ENCODE results near the gene SLC35D2.
"Not testable (repeated sequence)": the region's sequence is repeated elsewhere in the genome, so short reads cannot be mapped to it uniquely, and the experiment has no call there.

SLC35D2 gene

GRCh38 chr9:96361668-96362067 lies 21.8 kb downstream of the SLC35D2 start:
- DNase-seq (ENCODE audit: low read depth, low spot score), result no peak

- no peak for DNase-seq (ENCODE audit: low read depth, low spot score)
Observed at GRCh38 chr9:96360976-96361375, 22.5 kb downstream of the SLC35D2 start.

DNA sequence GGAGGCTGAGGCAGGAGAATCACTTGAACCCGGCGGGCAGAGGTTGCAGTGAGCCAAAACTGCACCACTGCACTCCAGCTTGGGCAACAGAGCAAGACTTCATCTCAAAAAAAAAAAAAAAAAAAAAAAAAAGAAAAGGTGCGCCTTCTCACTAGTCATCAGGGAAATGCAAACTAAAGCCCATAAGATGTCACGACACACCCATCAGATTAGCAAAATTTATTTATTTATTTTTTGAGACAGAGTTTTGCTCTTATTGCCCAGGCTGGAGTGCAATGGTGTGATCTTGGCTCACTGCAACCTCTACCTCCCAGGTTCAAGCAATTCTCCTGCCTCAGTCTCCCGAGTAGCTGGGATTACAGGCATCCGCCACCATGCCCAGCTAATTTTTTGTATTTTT lies 23.0 kb downstream of the SLC35D2 start:
- DNase-seq (ENCODE audit: low read depth, low spot score), result not testable (repeated sequence)

- no peak for DNase-seq (ENCODE audit: low read depth, low spot score)
Observed at GRCh38 chr9:96350866-96351265, 32.6 kb downstream of the SLC35D2 start.

DNA sequence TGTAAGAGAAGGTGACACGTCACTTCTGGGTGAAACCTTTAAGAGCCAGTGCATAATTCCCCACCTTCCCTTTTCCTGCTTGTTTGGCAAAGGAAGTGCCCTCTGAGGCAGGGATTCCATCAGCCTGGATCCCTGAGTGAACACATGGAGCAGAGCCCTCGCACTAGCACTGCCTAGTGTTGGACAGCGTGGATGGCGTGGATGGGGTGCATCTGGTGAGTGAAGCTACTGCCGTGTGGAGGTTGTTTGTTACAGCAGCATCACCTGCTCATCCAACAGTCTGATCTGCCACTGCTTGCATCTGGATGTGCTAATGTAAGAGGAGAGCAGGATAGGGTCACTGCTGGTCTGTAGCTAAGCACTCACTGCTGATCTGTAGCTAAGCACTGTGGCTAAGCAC lies 35.2 kb downstream of the SLC35D2 start:
- no peak for DNase-seq (ENCODE audit: low read depth, low spot score)

DNA sequence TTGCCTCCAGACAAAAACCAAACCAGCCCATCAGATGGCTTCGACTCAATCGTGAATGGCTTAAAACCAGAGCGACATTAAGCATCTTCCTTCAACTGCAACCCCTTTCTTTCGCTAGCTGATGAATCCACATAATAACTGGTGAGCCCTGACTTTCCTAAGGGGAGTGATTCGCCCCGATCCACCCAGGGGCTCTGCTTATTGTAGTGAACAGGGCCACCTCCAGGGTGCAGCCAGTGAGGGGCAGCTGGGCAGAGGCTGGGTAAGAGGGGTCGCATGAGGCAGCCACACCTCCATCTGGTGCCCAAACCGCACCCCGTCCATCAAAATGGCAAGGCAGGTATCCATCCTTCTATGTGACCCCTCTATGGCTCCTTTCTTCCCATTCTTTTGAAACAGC lies 38.0 kb downstream of the SLC35D2 start:
- DNase-seq (ENCODE audit: low read depth, low spot score), result no peak

DNA sequence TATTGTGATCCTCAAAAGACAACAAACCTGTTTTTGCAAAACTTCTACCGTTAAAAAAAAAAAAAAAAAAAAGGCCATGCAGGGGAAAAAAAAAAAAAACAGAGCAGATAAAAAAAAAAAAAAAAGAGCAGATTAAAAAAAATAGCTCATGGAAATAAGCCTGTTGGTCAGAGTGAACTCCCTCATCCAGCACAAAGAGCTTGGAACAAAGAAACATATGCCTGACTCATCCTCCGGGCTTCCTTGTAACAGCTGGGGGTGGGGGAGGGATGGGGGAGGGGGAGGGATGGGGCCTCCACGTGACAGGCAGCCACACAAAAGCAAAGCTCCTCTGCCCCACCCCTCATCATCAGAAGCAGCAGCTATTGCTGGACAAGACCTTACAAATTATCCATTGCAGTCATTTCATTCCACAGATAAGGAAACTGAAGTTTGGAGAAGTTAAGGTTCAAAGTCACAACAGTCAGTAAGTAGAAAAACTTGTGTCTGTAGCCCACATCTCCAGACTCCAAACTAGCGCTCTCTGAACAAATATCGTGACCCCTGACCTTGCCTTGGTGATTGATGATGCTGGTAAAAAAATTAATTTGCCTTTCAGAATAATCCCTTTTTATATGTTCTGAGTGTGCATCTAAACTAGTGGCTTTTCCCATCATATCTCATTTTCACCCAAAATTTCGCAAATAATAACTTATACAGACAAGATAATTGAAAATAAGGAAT lies 38.9 kb downstream of the SLC35D2 start:
- peak; percentile 78 for DNase-seq (ENCODE audit: low read depth, low spot score)

- no peak for DNase-seq (ENCODE audit: low read depth, low spot score)
Observed at GRCh38 chr9:96343515-96344360, 39.8 kb downstream of the SLC35D2 start.

DNA sequence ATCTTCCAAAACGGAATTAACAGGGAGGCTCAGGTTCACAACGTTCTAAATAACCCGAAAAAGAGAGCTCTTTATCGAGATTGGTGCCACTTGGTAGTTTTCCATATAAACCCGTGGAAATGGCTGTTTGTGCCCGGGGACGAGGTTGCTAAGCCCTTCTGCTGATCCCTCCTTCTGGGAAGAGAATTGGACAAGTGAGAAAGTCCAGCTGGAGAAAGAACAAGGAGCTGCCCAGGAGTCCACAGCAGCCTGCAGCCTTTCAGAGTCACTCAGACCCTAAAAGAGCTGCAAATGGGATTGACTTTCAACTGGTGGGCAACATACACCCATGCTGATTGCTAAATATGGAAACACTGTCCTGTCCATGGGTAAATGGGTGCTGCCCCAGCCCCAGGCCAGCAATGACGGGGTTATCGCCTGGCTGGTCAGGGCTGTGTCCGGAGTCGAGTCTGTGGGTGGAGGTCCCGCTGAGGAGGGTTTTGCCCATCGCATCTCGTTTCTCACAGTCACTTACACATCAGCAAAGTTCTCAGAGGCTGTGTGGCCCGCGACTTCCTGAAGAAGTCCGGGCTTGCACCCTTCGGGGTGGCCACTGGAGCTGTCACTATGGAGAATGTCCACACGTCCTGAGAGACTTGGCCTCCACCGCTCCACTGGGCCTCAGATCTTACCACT lies 40.8 kb downstream of the SLC35D2 start:
- DNase-seq (ENCODE audit: low read depth, low spot score), result no peak

- no peak for DNase-seq (ENCODE audit: low read depth, low spot score)
Observed at GRCh38 chr9:96340707-96341106, 42.8 kb downstream of the SLC35D2 start.

DNA sequence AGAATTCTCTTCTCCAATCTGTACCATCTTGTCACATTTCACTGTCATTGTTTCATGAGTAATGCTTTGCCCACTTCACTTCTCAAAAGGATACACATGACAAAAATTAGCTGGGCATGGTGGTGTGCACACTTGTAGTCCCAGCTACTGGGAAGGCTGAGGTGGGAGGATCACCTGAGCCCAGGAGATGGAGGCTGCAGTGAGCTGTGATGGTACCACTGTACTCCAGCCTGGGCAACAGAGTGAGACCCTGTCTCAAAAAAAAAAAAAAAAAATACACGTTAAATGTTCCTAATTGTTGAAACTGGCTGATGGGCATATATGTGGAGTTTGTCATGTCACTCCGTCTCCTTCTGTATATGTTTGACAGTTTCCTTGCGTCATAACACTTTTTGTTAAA lies 45.2 kb downstream of the SLC35D2 start:
- DNase-seq (ENCODE audit: low read depth, low spot score), result no peak

DNA sequence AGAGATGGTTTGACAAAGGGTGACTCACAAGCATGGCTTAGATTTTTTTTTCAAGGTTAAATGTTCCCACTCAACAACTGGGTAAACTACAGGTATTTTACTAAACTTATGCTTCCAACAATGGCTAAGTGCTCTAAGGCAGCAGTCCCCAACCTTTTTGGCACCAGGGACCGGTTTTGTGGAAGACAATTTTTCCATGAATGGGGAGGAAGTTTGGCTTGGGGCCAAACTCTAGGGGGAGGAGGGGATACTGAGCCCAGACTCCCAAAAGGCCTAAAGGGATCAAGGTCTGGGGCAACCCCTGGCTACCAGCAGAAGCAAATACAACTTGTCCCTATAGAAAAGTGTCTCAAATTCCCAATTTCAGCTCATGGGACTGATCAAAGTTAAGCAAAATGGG lies 49.6 kb downstream of the SLC35D2 start:
- DNase-seq (ENCODE audit: low read depth, low spot score), result no peak

- no peak for DNase-seq (ENCODE audit: low read depth, low spot score)
Observed at GRCh38 chr9:96331236-96331947, 52.1 kb downstream of the SLC35D2 start.

DNA sequence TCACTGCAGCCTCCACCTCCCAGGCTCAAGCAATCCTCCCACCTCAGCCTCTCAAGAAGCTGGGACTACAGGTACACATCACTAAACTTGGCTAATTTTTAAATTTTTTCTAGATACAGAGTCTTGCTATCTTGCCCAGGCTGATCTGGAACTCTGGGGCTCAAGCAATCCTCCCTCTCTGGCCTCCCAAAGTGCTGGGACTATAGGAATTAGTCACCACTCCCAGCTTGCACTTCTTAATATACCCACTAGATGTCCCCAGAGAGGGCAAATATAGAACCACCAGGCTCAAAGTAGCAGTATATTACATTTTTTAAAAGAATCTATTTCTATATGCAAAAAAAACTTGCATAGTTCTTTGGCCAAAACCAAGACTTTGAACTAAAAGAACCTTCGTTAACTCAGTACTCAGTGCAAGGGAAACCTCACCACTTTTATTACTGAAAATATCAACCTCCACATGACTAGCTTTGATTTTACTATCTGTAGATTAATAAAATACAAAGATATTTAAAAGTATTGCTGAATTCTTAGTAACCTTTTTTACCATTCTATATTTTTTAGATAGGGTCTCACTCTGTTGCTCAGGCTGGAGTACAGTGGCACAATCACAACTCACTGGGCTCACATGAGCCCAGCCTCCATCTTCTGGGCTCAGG lies 55.7 kb downstream of the SLC35D2 start:
- no peak for DNase-seq (ENCODE audit: low read depth, low spot score)

DNA sequence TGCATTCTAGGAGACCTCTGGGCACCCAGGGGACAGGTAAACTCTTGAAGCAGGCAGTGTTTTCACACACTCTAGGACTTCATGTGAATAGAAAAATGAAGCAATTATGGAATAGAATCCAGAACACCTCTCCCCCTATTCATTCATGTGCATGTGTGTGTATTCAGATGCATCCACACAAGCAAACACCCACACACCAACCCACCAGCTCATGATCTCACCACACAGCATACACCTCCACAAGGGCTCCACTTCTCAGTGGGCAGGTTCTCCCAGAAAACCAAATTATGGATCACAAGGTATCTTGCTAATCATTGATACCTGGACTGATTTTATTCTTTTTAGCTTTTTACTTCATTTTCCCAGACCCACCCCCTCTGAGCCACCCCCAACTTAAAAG lies 60.3 kb downstream of the SLC35D2 start:
- no peak for DNase-seq (ENCODE audit: low read depth, low spot score)

DNA sequence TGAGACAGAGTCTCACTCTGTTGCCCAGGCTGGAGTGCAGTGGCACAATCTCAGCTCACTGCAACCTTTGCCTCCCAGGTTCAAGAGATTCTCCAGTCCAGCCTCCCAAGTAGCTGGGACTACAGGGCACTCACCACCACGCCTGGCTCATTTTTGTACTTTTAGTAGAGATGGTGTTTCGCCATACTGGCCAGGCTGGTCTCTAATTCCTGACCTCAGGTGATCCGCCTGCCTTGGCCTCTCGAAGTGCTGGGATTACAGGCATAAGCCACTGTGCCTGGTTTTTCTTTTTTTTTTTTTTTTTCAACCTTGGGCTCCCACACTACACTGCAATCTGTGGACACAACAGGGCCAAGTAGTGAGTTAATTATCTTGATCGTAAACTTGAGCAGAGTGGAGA lies 60.8 kb downstream of the SLC35D2 start:
- not testable (repeated sequence) for DNase-seq (ENCODE audit: low read depth, low spot score)

DNA sequence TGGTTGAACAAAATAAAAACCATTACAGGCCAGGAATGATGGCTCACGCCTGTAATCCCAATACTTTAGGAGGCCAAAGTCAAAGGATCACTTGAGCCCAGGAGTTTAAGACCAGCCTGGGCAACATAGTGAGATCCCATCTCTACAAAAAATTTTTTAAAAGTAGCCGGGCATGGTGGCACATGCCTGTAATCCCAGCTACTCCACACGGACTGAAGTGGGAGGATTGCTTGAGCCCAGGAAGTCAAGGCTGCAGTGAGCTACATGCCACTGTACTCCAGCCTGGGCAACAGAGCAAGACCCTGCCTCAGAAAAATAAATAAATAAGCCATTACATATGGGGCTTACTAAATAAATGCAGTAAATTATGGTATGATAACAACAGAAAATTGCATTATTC lies 61.3 kb downstream of the SLC35D2 start:
- DNase-seq (ENCODE audit: low read depth, low spot score), result not testable (repeated sequence)

DNA sequence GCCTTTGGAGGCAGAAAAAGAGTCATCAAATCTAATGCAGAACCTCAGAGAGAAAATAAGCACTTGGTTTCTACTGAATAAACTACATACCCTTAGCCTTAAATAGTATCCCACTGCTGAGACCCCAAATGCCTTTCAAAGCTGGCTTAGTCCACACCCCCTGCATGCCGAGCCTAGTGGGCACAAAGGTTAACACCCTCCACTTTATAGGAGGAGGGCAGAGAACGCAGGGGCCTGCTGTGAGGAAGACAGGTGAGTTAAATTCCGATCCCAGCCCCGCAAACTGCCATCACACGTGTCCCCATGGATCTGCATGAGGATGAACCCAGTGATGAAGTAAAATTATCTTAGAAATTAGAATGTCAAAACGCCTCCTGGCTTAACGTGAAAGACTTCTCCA lies 62.0 kb downstream of the SLC35D2 start:
- no peak for DNase-seq (ENCODE audit: low read depth, low spot score)

DNA sequence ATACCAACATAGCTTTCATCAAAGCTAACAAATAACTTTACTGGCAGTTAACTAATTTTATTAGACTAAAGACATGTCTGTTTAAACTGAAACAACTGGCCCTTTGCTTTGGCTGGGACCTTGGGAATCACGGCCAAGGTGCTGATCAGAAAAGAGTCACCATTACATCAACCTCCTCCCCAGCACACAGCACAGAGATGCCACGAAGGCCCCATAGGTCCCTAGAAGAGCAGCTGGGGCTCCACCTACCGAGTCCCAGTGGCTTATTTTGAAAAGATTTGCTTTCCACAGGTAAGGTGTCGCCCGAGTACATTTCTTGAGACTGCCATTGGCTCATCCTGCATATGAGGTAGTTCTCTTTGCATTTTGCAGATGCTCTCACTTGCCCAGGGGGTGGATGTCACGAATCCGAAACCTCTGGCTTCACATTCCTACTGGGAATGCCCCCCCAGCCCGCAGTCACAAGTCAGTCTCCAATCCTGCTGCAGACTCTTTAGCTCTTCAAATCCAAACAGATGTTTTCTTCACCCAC lies 62.7 kb downstream of the SLC35D2 start:
- no peak for DNase-seq (ENCODE audit: low read depth, low spot score)

- DNase-seq (ENCODE audit: low read depth, low spot score), result no peak
Observed at GRCh38 chr9:96318921-96319565, 64.5 kb downstream of the SLC35D2 start.

All from iPS DF 19.7 (cell line).